NB4 (cell line): ENCODE results near the gene C1orf105.

ENCODE experiments used
- POLR2A ChIP-seq: IDR thresholded peaks from 2 replicates; pipeline ENCODE4 v1.6.1; 2011; ENCODE audit warnings: mild to moderate bottlenecking; ENCODE audit not compliant: insufficient read length; ENCODE audit errors: extremely low read depth
- TF ChIP-seq, protein P1 (sequence below): IDR thresholded peaks from 2 replicates; pipeline ENCODE4 v1.6.1; 2011; ENCODE audit warnings: low read depth, low read length

DNA sequence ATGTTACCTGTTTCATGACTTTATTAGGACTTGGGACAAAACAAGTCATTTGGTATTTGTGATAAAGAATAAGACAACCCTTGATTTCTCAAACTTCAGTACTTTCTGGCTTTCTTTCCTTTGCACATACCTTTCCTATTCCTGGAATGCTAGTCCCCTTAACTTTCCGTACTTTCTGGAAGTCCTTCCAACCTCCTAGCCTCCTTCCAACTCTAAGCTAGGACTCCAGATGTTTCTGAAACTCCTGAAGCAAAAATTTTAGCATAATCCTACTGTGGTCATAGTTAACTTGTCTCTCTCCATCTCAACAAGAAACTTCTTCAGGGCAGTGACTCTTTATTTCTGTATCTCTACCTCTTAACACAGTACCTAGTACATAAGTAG is 19.8 kb upstream of the C1orf105 start:
- TF ChIP-seq, protein P1, sequence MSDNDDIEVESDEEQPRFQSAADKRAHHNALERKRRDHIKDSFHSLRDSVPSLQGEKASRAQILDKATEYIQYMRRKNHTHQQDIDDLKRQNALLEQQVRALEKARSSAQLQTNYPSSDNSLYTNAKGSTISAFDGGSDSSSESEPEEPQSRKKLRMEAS: no peak
- no peak for TF ChIP-seq POLR2A
